AG10803 (cell line): ENCODE measurements around the gene INPP5A.

Experiments
- DNase-seq: peaks from one replicate; pipeline ENCODE4 v3.0.0; 2010; ENCODE audit warnings: low read depth
- H3K4me3 ChIP-seq: 2 replicates; pipeline ENCODE4 v1.5.1; 2011; ENCODE audit warnings: mild to moderate bottlenecking, low read length, control low read depth
- TF ChIP-seq, protein P1 (sequence below): conservative IDR thresholded peaks from 2 replicates; pipeline ENCODE4 v1.5.1; 2011; ENCODE audit warnings: mild to moderate bottlenecking, low read length, control low read depth, inconsistent platforms

The INPP5A gene

DNA sequence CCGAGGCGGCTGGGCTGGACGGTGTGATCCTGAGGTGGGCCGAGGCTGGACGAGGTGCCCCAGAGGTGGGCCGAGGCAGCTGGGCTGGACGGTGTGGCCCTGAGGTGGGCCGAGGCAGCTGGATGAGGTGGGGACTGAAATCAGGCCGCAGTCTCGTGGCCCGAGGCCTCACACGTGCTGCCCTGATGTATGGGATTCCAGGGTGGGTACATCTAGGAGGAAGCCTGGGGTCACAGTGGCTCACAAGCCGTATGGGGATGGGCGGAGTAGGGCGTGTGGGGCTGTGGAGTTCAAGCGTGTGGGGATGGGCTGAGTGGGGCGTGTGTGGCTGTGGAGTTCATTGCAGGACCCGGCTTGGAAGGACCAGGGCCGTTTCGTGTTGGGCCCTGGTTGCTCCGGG, 260.8 kb downstream of the INPP5A start:
- no peak overlapping the region for H3K4me3 ChIP-seq
- no peak for DNase-seq
- TF ChIP-seq, protein P1, sequence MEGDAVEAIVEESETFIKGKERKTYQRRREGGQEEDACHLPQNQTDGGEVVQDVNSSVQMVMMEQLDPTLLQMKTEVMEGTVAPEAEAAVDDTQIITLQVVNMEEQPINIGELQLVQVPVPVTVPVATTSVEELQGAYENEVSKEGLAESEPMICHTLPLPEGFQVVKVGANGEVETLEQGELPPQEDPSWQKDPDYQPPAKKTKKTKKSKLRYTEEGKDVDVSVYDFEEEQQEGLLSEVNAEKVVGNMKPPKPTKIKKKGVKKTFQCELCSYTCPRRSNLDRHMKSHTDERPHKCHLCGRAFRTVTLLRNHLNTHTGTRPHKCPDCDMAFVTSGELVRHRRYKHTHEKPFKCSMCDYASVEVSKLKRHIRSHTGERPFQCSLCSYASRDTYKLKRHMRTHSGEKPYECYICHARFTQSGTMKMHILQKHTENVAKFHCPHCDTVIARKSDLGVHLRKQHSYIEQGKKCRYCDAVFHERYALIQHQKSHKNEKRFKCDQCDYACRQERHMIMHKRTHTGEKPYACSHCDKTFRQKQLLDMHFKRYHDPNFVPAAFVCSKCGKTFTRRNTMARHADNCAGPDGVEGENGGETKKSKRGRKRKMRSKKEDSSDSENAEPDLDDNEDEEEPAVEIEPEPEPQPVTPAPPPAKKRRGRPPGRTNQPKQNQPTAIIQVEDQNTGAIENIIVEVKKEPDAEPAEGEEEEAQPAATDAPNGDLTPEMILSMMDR = no peak

DNA sequence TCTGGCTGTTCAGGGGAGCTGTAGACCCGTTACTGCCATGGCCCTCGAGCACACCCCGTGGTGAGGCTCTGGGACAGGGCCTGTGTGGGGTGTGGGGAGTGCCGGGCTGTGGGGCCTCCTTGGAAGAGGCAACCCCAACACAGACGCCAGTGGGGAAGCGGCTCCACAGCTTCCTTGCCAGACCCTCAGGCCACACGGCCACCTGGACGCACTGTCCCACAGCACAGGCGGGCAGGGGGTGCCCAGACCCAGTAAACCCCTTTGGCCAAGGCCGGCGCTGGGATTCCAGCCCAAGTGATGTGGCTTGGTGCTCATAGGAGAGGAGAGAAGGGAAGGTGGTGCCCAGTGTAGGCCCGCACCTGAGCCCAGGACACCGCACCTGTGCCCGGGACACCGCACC, 261.3 kb downstream of the INPP5A start:
- TF ChIP-seq, protein P1 = no peak
- no peak for DNase-seq
- H3K4me3 ChIP-seq = no peak overlapping the region

- no peak for DNase-seq
- TF ChIP-seq, protein P1 = no peak
- no peak overlapping the region for H3K4me3 ChIP-seq
Observed at GRCh38 chr10:132799865-132800264, 262.3 kb downstream of the INPP5A start.

- no peak overlapping the region for H3K4me3 ChIP-seq
- TF ChIP-seq, protein P1 = no peak
- no peak for DNase-seq
Observed at GRCh38 chr10:132802048-132802447, 264.5 kb downstream of the INPP5A start.

- DNase-seq = no peak
- H3K4me3 ChIP-seq = no peak overlapping the region
- TF ChIP-seq, protein P1 = no peak
Observed at GRCh38 chr10:132802694-132803320, 265.2 kb downstream of the INPP5A start.

GRCh38 chr10:132803416-132804210, 266.0 kb downstream of the INPP5A start:
- H3K4me3 ChIP-seq = no peak overlapping the region
- no peak for DNase-seq
- TF ChIP-seq, protein P1 = no peak

DNA sequence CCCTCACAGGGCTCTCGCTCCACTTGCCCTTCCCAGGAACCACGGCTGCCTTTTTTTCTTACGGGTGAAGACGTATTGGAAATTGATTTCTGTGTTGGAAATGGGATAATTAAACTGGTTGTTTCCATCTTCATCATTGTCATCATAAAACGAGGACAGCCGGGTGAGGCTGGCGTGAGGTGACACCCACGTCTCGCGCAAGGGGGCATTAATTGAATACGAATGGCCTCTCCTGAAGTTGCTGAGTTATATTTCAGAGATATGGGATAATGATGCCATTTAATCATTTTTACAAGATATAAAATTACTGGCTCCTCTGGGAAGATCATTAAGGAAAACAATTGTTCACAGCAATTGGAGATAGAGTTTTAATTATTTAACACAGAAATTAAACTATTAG, 266.7 kb downstream of the INPP5A start:
- TF ChIP-seq, protein P1 = no peak
- DNase-seq = no peak
- no peak overlapping the region for H3K4me3 ChIP-seq
